HUDEP-2 (cell line): ENCODE data around the gene TNFRSF25.

Experiments
- DNase-seq, 76 experiments: peaks; one replicate each; lab custom pipeline; 2025; ENCODE audit not compliant: unreplicated experiment in 76 of 76; lab: John Stamatoyannopoulos, UW

The TNFRSF25 gene

GRCh38 chr1:6423321-6423999 lies 42.5 kb downstream of the TNFRSF25 start:
- peak in 52 of 76 experiments; percentile 11 to 71 (median 40) for DNase-seq

DNA sequence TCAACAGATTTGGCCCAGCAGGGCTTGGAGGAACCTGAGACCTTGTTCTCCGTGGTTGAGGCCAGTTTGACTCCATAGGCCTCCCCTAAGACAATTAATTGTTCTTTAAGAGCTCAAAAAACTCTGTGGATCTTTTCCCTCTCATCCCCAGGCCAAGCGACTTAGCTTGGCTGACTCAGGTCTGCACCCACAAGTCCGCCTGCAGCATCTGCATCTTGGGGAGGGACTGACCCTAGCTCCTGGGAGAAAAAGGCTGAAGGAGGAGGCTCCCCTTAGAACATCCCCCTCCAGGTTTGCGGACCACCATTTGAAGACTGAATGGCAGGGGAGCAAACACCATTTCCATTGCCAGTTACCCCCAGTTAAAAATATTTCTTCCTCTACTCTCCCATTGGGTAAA lies 44.7 kb downstream of the TNFRSF25 start:
- DNase-seq = no peak

DNA sequence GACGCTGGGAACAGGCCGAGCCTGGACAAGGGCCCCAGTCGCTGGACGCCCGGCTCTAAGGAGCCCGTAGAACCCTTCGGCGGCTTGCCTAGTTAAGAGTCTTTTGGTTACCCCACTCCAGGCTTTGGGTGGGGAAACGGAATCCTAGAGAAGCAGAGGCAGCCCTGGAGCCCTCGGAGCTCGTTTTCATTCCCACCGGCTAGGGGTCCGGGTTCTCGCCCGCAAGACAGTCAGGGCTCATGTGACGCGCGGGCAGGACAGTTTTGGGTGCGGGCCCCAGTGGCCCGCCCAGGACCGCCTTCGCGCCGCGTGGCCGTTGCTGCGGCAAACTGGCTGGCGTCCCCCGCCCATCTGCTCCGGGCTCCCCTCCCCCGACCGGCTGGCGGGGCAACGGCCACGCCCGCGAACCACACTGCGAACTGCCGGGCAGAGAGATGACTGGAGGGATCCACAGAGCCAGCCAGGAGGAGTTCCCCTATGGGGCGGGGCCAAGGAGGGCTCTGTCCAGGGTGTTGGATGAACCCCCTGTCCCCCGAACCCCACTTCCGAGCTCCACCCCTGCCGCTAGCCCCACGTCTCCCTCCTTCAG lies 45.4 kb downstream of the TNFRSF25 start:
- DNase-seq = peak in 71 of 76 experiments; percentile 41 to 92 (median 74)

- peak in 60 of 76 experiments; percentile 17 to 80 (median 56) for DNase-seq
Observed at GRCh38 chr1:6419804-6420453, 46.0 kb downstream of the TNFRSF25 start, which contains the start of gene HES2. HES2 (minus strand) TSS chr1:6419919; CDS start chr1:6419820, 99 bp downstream.

DNA sequence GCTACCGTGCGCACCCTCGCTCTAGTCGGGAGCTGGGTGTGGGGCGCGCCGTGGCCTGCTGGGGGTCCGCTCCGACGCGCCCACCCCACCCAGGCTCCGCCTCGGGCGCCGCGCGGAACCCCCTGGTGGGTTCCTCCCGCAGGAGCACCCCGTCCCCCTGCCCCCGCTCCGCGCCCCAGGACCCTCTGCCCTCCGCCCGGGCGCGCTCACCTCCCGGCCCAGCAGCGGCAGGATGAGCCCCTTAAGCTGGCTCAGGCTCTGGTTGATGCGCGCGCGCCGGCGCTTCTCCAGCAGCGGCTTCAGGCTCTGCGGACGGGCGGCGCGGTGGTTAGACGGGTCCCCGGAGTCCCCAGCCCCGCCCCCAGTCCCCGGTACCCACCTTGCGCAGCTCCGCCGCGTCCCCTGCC lies 46.6 kb downstream of the TNFRSF25 start:
- peak in 11 of 76 experiments; percentile 35 to 62 (median 41) for DNase-seq

DNA sequence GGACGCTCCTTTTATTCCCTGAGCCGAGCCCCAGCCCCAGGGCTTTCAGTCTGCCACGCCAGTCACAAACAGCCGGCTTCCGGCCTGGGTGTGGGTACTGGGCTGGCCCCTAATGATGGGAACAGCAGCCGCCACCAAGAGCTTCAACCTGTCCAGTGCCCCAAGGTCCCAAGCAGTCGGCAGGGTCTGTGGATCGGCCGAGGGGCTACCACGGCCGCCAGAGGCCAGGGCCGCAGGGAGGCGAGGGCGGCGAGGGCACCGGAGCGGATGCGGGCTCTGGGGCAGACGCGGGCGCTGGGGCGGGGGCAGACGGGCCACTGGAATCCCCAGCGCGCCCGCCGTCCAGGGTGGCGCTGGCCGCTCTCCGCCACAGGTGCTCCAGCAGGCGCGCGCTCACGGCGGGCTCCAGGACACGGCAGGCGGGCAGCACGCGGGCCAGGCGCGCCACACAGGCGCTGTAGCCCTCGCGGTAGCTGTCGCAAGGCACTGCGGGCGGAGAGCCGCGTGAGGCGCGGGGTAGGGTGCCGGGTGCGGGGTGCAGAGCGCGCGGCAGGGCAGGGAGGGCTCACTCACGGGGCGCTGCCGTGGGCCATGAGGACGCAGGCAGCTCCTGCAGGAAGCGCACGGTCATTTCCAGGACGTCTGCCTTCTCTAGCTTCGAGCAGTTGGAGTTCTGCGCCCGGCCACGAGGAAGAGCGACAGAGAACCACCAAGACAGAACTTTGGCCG lies 47.1 kb downstream of the TNFRSF25 start:
- DNase-seq = no peak

- no peak for DNase-seq
Observed at GRCh38 chr1:6417961-6418667, 47.9 kb downstream of the TNFRSF25 start.

- DNase-seq = no peak
Observed at GRCh38 chr1:6416906-6417305, 49.1 kb downstream of the TNFRSF25 start.

DNA sequence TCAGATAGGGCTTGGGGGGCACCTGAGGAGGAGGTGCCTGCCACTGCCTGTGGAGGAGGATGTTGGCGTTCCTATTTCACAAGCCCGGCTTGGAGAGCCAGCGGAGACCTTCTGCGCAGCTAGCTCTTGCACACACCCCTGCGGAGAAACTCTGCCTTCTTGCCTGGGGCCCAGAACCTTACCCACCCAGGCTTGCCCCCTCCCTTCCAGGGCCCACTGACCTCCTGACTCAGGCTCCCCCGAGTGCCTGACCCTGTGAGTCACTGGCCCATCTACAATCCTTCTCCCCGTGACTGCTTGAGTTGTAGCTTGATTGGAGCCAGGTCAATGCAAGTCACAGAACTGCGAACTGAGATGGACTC lies 49.7 kb downstream of the TNFRSF25 start:
- DNase-seq = no peak

DNA sequence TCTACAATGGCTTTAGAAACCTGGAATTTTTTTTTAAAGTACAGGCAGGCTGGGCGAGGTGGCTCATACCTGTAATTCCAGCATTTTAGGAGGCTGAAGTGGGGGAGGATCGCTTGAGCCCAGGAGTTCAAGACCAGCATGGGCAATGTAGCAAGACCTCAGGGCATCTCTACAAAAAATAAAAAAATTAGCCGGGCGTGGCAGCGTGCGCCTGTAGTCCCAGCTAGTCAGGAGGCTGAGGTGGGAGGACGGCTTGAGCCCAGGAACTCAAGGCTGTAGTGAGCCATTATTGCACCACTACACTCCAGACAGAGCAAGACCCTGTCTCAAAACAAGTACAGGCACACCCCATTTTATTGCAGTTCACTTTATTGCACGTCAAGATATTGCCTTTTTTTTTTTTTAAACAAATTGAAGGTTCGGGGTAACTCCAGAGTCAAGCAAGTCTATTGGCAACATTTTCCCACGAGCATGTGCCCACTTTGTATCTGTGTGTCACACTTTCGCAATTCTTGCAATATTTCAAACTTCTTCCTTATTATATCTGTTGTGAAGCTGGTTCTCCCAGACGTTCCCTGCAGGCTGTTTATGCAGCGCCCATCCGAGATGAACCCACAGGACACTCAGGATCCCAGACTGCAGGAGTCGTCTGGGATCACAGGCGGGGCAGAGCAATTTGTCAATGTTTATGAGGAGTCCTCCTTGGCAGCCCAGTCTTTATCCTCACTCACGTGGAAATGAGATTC lies 50.9 kb downstream of the TNFRSF25 start:
- no peak for DNase-seq

GRCh38 chr1:6414443-6414844 lies 51.5 kb downstream of the TNFRSF25 start:
- peak in 29 of 76 experiments; percentile 3 to 50 (median 24) for DNase-seq

- DNase-seq = no peak
Observed at GRCh38 chr1:6412896-6413295, 53.1 kb downstream of the TNFRSF25 start.
